ENCODE results near the gene CST6.

GRCh38 chr11:66012946-66013761 is 1.3 kb downstream of the CST6 start:
- TF ChIP-seq CTCF (IDR thresholded peaks at IDR 0.05) (no peak), EZH2phosphoT487 (IDR thresholded peaks at IDR 0.05) (no peak), EZH2 (IDR thresholded peaks at IDR 0.05) (no peak)

Data from neural progenitor cell (in vitro differentiated cells).